ENCODE measurements around the gene RAI14. TPM values are rescaled to one million over a fixed set of nuclear protein-coding genes. Genes with fewer than 3 reads are reported as not detected.

The RAI14 gene
- total and polyA plus RNA-seq, 11 donors: 1.7 to 34.3 (median 10.7) TPM

DNA sequence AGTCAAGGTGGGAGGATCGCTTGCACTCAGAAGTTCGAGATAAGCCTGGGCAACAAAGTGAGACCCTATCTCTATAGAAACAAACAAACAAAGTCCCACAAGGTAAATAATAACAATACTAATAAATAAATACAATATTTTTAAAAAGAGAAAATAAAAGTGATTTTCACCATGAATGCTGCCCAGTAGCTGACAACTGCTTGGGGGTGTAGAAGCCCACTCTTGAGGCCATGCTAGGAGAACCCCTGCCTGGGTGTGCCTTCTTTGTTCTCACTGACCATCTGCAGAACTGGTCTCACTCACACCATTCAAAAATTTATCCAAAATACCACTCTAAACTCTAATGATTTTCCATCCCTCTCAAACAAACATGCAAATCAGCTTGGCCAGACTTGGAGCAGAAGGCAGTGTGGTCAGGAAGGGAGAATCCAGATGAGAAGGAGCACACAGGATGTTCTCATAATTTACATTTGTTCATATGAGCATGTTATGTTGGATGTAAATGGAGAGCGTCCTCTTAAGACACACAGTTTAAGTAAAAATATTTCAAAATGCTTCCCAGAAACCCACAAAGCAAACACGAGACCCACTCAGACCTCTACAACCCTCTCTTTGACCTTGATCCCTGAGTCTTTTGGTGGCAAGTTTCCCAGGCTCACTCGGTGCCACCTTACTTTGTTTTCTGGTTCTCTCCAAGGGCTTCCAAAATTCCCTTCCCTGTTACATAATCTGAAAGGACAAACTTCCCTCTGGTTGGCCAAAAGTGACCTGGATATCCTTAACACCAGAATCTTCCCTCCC lies 7.9 kb upstream of the RAI14 start:
- WGBS, 4 donors: 68 to 74% (median 72%) methylated on average over 5 of the region's 5 CpGs
- ATAC-seq: no peak
- Histone ChIP-seq H3K4me3 (no peak overlapping the region), H3K9me3 (no peaks in the 10 kb centered on the region), H3K27ac (no peak overlapping the region), H3K36me3 (no peaks in the 10 kb centered on the region), H3K4me1 (no peaks in the 10 kb centered on the region), H3K27me3 (peaks cover 0 to 4% (median 0%) of the 10 kb centered on the region in 9 donors)
- TF ChIP-seq POLR2A (IDR thresholded peaks at IDR 0.05): no peak
- TF ChIP-seq, protein P1, sequence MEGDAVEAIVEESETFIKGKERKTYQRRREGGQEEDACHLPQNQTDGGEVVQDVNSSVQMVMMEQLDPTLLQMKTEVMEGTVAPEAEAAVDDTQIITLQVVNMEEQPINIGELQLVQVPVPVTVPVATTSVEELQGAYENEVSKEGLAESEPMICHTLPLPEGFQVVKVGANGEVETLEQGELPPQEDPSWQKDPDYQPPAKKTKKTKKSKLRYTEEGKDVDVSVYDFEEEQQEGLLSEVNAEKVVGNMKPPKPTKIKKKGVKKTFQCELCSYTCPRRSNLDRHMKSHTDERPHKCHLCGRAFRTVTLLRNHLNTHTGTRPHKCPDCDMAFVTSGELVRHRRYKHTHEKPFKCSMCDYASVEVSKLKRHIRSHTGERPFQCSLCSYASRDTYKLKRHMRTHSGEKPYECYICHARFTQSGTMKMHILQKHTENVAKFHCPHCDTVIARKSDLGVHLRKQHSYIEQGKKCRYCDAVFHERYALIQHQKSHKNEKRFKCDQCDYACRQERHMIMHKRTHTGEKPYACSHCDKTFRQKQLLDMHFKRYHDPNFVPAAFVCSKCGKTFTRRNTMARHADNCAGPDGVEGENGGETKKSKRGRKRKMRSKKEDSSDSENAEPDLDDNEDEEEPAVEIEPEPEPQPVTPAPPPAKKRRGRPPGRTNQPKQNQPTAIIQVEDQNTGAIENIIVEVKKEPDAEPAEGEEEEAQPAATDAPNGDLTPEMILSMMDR (IDR thresholded peaks at IDR 0.05): no peak
- DNase-seq: no peak
- intact Hi-C loops (cut with DNase I): no loop called here

DNA sequence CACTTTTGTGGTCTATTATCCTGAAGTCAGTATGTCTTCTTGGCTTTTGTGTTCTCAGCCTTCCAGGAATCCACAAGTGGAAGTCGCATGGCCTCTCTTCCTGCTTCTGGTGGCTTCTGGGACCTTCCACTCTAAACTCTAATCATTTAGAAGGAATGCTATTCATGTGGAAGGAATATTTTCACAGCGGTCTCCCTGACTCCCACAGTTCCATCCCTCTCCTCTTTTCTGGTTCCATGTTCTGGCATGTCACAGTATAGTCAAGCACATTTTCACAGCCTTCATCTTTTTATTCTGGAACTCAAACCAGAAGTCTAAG lies 7.3 kb upstream of the RAI14 start:
- DNase-seq (no peak), ATAC-seq (no peak)
- Histone ChIP-seq H3K27ac (no peak overlapping the region), H3K9me3 (no peaks in the 10 kb centered on the region), H3K4me1 (no peaks in the 10 kb centered on the region), H3K27me3 (peaks cover 0 to 4% (median 0%) of the 10 kb centered on the region in 9 donors), H3K36me3 (no peaks in the 10 kb centered on the region), H3K4me3 (no peak overlapping the region)
- intact Hi-C loops (cut with DNase I): no loop called here
- WGBS, 4 donors: 70 to 75% (median 75%) methylated on average over 2 of the region's 2 CpGs
- no peak for TF ChIP-seq POLR2A (IDR thresholded peaks at IDR 0.05)
- TF ChIP-seq, protein P1 (IDR thresholded peaks at IDR 0.05): no peak

DNA sequence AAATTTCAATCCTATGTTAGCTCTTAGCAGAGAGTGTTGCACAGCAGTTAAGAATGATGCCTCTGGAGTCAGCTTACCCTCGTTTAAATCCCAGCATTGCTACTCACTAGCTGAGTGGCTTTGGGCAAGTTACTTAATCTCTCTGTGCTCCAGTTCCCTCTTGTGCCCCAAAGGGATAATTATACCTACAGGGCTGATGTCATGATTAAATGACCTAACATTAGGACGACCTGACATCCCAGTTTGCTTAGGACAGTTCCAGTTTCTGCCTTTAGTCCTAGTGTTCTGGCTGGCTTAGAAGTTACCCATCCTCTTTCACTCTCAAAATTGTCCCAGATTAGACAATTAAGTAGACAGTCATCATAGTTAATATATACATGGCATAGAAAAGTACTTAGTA lies 4.3 kb upstream of the RAI14 start:
- DNase-seq (no peak), ATAC-seq (no peak)
- WGBS, 4 donors: 50 to 74% (median 58%) methylated on average over 2 of the region's 2 CpGs
- intact Hi-C loops (cut with DNase I): loop anchor here in 5 of 10 donors (10.0 kb wide), 3 partner anchors 127 to 243 kb away; partner anchors contain the start of gene TTC23L (in 1 of the 5)
- TF ChIP-seq, protein P1 (IDR thresholded peaks at IDR 0.05): no peak
- no peak for TF ChIP-seq POLR2A (IDR thresholded peaks at IDR 0.05)
- Histone ChIP-seq H3K36me3 (no peaks in the 10 kb centered on the region), H3K4me3 (no peak overlapping the region), H3K27me3 (peaks cover 0 to 13% (median 0%) of the 10 kb centered on the region in 9 donors), H3K27ac (no peak overlapping the region), H3K4me1 (peaks cover 0 to 15% (median 0%) of the 10 kb centered on the region in 12 donors), H3K9me3 (no peaks in the 10 kb centered on the region)

DNA sequence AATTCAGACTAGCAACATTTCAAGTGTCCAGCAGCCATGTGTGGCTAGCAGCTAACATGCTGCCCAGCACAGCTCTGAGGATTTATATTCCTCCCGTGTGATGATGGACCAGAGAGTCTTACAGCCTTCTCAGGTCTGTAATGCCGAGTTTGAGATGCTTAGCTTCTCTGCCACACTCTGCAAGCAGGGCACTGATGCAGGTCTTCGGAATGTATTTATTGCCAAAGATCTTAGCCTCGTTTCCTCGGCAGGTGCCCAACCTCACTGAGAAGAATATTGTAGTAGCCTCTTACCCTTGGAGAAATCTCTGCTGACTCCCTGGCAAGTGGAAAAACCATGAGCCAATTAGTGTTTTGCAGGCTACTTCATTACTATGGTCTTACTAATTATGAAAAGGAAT lies 3.7 kb upstream of the RAI14 start:
- DNase-seq (no peak), ATAC-seq (no peak)
- TF ChIP-seq POLR2A (IDR thresholded peaks at IDR 0.05): no peak
- TF ChIP-seq, protein P1 (IDR thresholded peaks at IDR 0.05): no peak
- Histone ChIP-seq H3K27ac (no peak overlapping the region), H3K27me3 (peaks cover 0 to 20% (median 0%) of the 10 kb centered on the region in 9 donors), H3K4me1 (peaks cover 0 to 22% (median 4%) of the 10 kb centered on the region in 12 donors), H3K36me3 (no peaks in the 10 kb centered on the region), H3K9me3 (no peaks in the 10 kb centered on the region), H3K4me3 (no peak overlapping the region)
- intact Hi-C loops (cut with DNase I): loop anchor here in 5 of 10 donors (10.0 kb wide), 3 partner anchors 128 to 242 kb away; partner anchors contain the start of gene TTC23L (in 1 of the 5)
- WGBS, 4 donors: 60 to 72% (median 70%) methylated on average over 5 of the region's 5 CpGs

Data from heart left ventricle (tissue), 16 donors.